Ovary (tissue), 3 donors: ENCODE data around the gene TUSC1.

ENCODE experiments used
- CTCF ChIP-seq, 3 donors: fragments of 450-650 bp in 2 of 3; fragments of 200-600 bp in 1 of 3; IDR thresholded peaks; one replicate each; pipeline versions ENCODE4 v1.5.1 to v1.8.0; 2016 to 2022; ENCODE audit warnings: antibody characterized with exemption in 3 of 3, mild to moderate bottlenecking in 1 of 3
- POLR2A ChIP-seq: fragments of 450-650 bp; IDR thresholded peaks from one replicate; pipeline ENCODE4 v1.6.1; 2017; ENCODE audit warnings: antibody characterized with exemption, mild to moderate bottlenecking, moderate library complexity
- donor health status: DM: no; HTN: no; CAD: no.

GRCh38 chr9:25724424-25724823 lies 46.2 kb upstream of the TUSC1 start:
- TF ChIP-seq CTCF (IDR thresholded peaks at IDR 0.05) (no peak), POLR2A (no peak)
